ENCODE results near the gene SSH3. TPM values are rescaled to one million over a fixed set of nuclear protein-coding genes. Genes with fewer than 3 reads are reported as not detected.

Gene SSH3
- total and polyA plus RNA-seq, 2 of the 8 experiments (the other 6 are each of a cell fraction or from before 2014, with no cell fraction given) = 16.9 to 19.8 TPM

- TF ChIP-seq KDM1A (IDR thresholded peaks at IDR 0.05; ENCODE audit: borderline replicate concordance, low read length) (no peak), BCL11A (IDR thresholded peaks at IDR 0.05; ENCODE audit: low read depth in 2 of 2, low read length in 2 of 2) (no peak), GABPA (IDR thresholded peaks at IDR 0.05; ENCODE audit: borderline replicate concordance, insufficient read depth, low read length) (no peak), SAP30 (IDR thresholded peaks at IDR 0.05; ENCODE audit: insufficient read depth, insufficient replicate concordance, low read length) (no peak), ATF3 (IDR thresholded peaks at IDR 0.05; ENCODE audit: insufficient read depth, low read depth, low read length) (no peak)
Measured at GRCh38 chr11:67272327-67273259, 30.7 kb upstream of the SSH3 start (continued).
